Omental fat pad (tissue), 4 donors: ENCODE data around the gene FUS. TPM values are rescaled to one million over a fixed set of nuclear protein-coding genes. Genes with fewer than 3 reads are reported as not detected.
"Not testable (repeated sequence)": the region's sequence is repeated elsewhere in the genome, so short reads cannot be mapped to it uniquely, and the experiment has no call there.

Source experiments
- ATAC-seq: fragments of 150-250 bp; one replicate; pipeline ENCODE4 v1.9.1; 2016; ENCODE audit warnings: mild to moderate bottlenecking, moderate library complexity; ENCODE audit not compliant: low FRiP score
- DNase-seq: peaks from one replicate; pipeline ENCODE4 v3.0.0-alpha.2; 2019; ENCODE audit warnings: low spot score
- CTCF ChIP-seq, 3 donors: fragments of 450-650 bp; IDR thresholded peaks; one replicate each; pipeline ENCODE4 v1.5.1; 2016 to 2017; ENCODE audit warnings: antibody characterized with exemption in 3 of 3, mild to moderate bottlenecking in 3 of 3, moderate library complexity in 2 of 3
- total RNA-seq, 4 donors: library from RNA; depleted of rRNA; stranded (reverse); fragments of >200 nt; gene quantifications; one replicate each; pipeline ENCODE4 v1.1.0, GENCODE V29; 2016

Gene FUS
- total RNA-seq, 4 donors from 2014 or later, result 65.0 to 162 (median 116) TPM

GRCh38 chr16:31192856-31193642 is 13.1 kb downstream of the FUS start:
- TF ChIP-seq CTCF (IDR thresholded peaks at IDR 0.05), result no peak
- ATAC-seq (no peak), DNase-seq (no peak)

- ATAC-seq, result no peak
- no peak for TF ChIP-seq CTCF (IDR thresholded peaks at IDR 0.05)
- no peak for DNase-seq
Measured at GRCh38 chr16:31193874-31194273, 13.9 kb downstream of the FUS start.

- TF ChIP-seq CTCF (IDR thresholded peaks at IDR 0.05), result no peak
- no peak for DNase-seq
- ATAC-seq, result no peak
Measured at GRCh38 chr16:31194898-31195297, 15.0 kb downstream of the FUS start.

GRCh38 chr16:31195861-31196260 is 15.9 kb downstream of the FUS start:
- DNase-seq, ATAC-seq: not testable (repeated sequence)

- DNase-seq, result no peak
- ATAC-seq, result no peak
- TF ChIP-seq CTCF (IDR thresholded peaks at IDR 0.05), result no peak
Measured at GRCh38 chr16:31196324-31197088, 16.6 kb downstream of the FUS start.

- no peak for TF ChIP-seq CTCF (IDR thresholded peaks at IDR 0.05)
- no peak for ATAC-seq
- DNase-seq, result no peak
Measured at GRCh38 chr16:31198207-31198882, 18.4 kb downstream of the FUS start.

GRCh38 chr16:31199430-31200041 is 19.6 kb downstream of the FUS start:
- DNase-seq, result no peak
- TF ChIP-seq CTCF (IDR thresholded peaks at IDR 0.05), result no peak
- ATAC-seq, result no peak

GRCh38 chr16:31200111-31200510 is 20.2 kb downstream of the FUS start:
- not testable (repeated sequence) for ATAC-seq, DNase-seq
